ENCODE measurements around the gene MYOM1.
"Not testable (repeated sequence)": the region's sequence is repeated elsewhere in the genome, so short reads cannot be mapped to it uniquely, and the experiment has no call there.

MYOM1 gene

GRCh38 chr18:3051718-3052410 is 167.9 kb downstream of the MYOM1 start:
- no peak for DNase-seq

GRCh38 chr18:3049897-3050454 is 169.8 kb downstream of the MYOM1 start:
- not testable (repeated sequence) for DNase-seq

- no peak for DNase-seq
Observed at GRCh38 chr18:3048820-3049349, 170.9 kb downstream of the MYOM1 start.

GRCh38 chr18:3048121-3048520 is 171.6 kb downstream of the MYOM1 start:
- no peak for DNase-seq

GRCh38 chr18:3046216-3046808 is 173.5 kb downstream of the MYOM1 start:
- DNase-seq: peak; percentile 73

GRCh38 chr18:3044931-3045698 is 174.7 kb downstream of the MYOM1 start:
- DNase-seq: no peak

- no peak for DNase-seq
Observed at GRCh38 chr18:3042379-3042778, 177.4 kb downstream of the MYOM1 start.

- no peak for DNase-seq
Observed at GRCh38 chr18:3041843-3042242, 177.9 kb downstream of the MYOM1 start.

GRCh38 chr18:3040881-3041280 is 178.9 kb downstream of the MYOM1 start:
- DNase-seq: no peak

- peak; percentile 10 for DNase-seq
Observed at GRCh38 chr18:3040173-3040572, 179.6 kb downstream of the MYOM1 start.

GRCh38 chr18:3037423-3037915 is 182.3 kb downstream of the MYOM1 start:
- peak; percentile 74 for DNase-seq

GRCh38 chr18:3036108-3036507 is 183.7 kb downstream of the MYOM1 start:
- no peak for DNase-seq

GRCh38 chr18:3035635-3036034 is 184.1 kb downstream of the MYOM1 start:
- no peak for DNase-seq

- no peak for DNase-seq
Observed at GRCh38 chr18:3032721-3033120, 187.0 kb downstream of the MYOM1 start.

- DNase-seq: no peak
Observed at GRCh38 chr18:3029215-3029952, 190.4 kb downstream of the MYOM1 start.

GRCh38 chr18:3028115-3028514 is 191.7 kb downstream of the MYOM1 start:
- DNase-seq: not testable (repeated sequence)

GRCh38 chr18:3027370-3027891 is 192.3 kb downstream of the MYOM1 start:
- no peak for DNase-seq

GRCh38 chr18:3025544-3025943 is 194.2 kb downstream of the MYOM1 start:
- no peak for DNase-seq

- DNase-seq: not testable (repeated sequence)
Observed at GRCh38 chr18:3023603-3024002, 196.2 kb downstream of the MYOM1 start.

All from activated CD4-positive, alpha-beta T cell treated with anti-CD3 and anti-CD28 coated beads, Interleukin-2, amount 50 U/mL, for 16 hours (primary cell).